ENCODE measurements around the gene ADAMTSL5. TPM values are rescaled to one million over a fixed set of nuclear protein-coding genes. Genes with fewer than 3 reads are reported as not detected.

The ADAMTSL5 gene
- total RNA-seq, 1 donor from 2014 or later = 0.58 TPM

- Histone ChIP-seq H3K36me3 (ENCODE audit: control insufficient read depth, insufficient read depth, low read length) (no peaks in the 10 kb centered on the region), H3K27me3 (ENCODE audit: control insufficient read depth, insufficient read depth, low read length) (peaks cover 43% of the 10 kb centered on the region), H3K4me3 (ENCODE audit: low read depth, low read length) (no peak overlapping the region)
- no peak for DNase-seq (ENCODE audit: low read depth)
- TF ChIP-seq, protein P1, sequence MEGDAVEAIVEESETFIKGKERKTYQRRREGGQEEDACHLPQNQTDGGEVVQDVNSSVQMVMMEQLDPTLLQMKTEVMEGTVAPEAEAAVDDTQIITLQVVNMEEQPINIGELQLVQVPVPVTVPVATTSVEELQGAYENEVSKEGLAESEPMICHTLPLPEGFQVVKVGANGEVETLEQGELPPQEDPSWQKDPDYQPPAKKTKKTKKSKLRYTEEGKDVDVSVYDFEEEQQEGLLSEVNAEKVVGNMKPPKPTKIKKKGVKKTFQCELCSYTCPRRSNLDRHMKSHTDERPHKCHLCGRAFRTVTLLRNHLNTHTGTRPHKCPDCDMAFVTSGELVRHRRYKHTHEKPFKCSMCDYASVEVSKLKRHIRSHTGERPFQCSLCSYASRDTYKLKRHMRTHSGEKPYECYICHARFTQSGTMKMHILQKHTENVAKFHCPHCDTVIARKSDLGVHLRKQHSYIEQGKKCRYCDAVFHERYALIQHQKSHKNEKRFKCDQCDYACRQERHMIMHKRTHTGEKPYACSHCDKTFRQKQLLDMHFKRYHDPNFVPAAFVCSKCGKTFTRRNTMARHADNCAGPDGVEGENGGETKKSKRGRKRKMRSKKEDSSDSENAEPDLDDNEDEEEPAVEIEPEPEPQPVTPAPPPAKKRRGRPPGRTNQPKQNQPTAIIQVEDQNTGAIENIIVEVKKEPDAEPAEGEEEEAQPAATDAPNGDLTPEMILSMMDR (IDR thresholded peaks at IDR 0.05; ENCODE audit: insufficient read depth, low read length, poor library complexity, severe bottlenecking) = no peak
Measured at GRCh38 chr19:1474011-1474764, 38.6 kb downstream of the ADAMTSL5 start.

DNA sequence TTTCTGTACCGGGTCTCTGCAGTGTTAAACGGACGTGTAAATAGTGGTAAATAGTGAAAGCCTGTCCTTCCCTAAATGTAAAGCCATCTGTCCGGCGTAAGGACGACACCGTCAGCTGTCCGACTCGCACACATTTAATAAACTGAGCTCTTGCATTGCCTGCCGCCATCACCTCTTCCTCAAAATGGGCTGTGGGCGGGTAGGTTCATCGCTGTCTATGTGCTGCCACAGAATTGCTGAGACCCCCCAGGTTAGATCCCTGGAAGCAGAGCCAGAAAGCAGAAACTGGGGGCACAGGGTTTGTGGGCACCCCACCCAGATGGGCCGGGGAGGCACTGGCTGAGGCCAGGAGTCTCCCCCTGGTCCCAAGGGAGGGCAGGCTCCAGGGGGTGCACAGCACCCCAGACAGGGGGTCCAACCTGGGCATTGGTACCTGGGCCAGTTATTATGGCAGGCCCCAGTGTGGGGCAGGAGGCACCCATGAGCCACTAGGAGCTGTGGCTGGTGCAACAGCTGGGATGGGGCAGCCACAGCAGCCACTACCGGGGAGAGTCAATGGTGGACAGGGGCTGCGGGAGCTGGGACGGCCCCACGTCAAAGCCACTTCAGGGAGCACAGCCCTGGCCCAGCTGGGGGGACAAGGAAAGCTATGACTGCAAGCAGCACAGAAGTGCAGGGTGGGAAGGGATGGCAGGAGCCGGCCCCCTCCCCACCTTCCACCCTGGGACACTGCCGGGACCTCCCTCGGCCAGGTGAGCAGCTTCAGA is 39.6 kb downstream of the ADAMTSL5 start:
- H3K4me3 ChIP-seq (ENCODE audit: low read depth, low read length) = no peak overlapping the region
- TF ChIP-seq, protein P1 (IDR thresholded peaks at IDR 0.05; ENCODE audit: insufficient read depth, low read length, poor library complexity, severe bottlenecking) = no peak
- no peak for DNase-seq (ENCODE audit: low read depth)
- peaks cover 49% of the 10 kb centered on the region for H3K27me3 ChIP-seq (ENCODE audit: control insufficient read depth, insufficient read depth, low read length)
- no peaks in the 10 kb centered on the region for H3K36me3 ChIP-seq (ENCODE audit: control insufficient read depth, insufficient read depth, low read length)

DNA sequence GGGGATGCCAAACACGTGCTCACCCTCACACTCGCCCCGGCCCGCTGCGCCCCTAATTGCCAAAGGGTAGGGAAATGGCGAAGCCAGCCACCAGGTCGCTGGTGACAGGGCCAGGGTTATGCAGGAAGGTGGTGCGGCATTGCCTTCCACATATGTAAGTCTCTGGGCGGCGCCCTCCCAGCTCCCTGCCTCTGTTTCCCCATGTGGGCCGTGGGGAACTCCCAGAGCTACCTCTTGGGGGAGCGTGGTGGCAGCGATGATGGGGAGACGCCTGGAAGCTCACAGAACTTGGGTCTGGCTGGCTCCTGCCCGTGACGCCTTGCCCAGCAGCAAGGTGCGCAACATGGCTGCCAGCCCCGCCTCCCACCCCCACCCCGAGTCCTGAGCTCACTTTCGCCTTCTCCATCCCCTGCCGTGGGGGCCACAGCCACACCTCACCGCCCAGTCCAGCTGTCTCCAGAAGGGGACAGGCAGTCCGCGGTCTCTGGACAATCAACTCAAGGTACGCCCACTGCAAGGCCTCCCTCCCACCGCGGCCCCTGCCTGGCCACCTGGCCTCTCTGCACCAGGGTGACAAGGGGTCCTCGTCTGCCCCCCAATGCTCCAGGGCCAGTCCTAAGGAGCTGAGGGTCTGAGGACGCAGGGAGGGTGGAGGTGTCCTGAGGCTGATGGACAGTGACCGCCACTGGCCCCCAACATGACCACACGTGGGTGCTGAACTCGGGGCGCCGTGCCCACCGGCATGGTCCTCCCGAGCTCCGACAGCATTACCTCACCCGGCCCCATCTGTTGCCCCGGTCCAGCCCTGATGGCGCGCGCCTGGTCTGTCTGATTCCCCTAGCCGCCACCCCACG is 40.4 kb downstream of the ADAMTSL5 start:
- peaks cover 57% of the 10 kb centered on the region for H3K27me3 ChIP-seq (ENCODE audit: control insufficient read depth, insufficient read depth, low read length)
- no peak for DNase-seq (ENCODE audit: low read depth)
- TF ChIP-seq, protein P1 (IDR thresholded peaks at IDR 0.05; ENCODE audit: insufficient read depth, low read length, poor library complexity, severe bottlenecking) = no peak

DNA sequence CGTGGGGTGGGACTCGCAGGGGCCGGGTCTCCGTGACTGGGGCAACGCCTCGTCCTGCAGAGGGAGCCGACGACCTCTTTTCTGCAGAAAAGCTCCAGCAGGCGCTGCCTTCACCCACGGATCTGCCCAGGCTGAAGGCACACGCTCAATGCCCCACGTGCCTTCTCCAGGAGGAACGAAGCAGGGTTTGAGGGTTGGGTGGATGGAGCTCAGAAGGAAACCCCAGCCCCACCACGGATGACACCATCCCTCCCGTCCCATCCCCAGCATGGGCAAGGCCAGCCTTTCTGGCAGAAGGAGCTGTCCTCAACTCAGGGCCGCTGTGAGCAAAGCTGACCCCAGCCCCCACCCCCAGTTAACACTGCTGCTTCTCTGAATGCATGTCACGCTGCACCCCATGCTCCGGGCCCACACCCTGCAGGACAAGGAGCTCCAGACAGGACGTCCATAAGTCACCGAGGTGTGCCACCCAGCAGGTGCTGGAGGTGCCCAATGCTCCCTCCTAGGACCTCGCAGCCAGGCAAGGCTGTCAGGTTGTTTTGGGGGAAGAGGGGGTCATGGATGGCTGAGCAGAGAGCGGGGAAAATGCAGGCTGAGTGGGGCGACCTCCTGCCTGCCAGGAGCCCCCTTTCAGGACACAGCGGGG is 41.2 kb downstream of the ADAMTSL5 start:
- TF ChIP-seq, protein P1 (IDR thresholded peaks at IDR 0.05; ENCODE audit: insufficient read depth, low read length, poor library complexity, severe bottlenecking) = no peak
- DNase-seq (ENCODE audit: low read depth) = no peak
- Histone ChIP-seq H3K36me3 (ENCODE audit: control insufficient read depth, insufficient read depth, low read length) (no peaks in the 10 kb centered on the region), H3K27me3 (ENCODE audit: control insufficient read depth, insufficient read depth, low read length) (peaks cover 65% of the 10 kb centered on the region), H3K4me3 (ENCODE audit: low read depth, low read length) (no peak overlapping the region)

More for the DNA sequence above, 40.4 kb downstream of the ADAMTSL5 start:
- no peak overlapping the region for H3K4me3 ChIP-seq (ENCODE audit: low read depth, low read length)
- no peaks in the 10 kb centered on the region for H3K36me3 ChIP-seq (ENCODE audit: control insufficient read depth, insufficient read depth, low read length)

- H3K27me3 ChIP-seq (ENCODE audit: control insufficient read depth, insufficient read depth, low read length) = peaks cover 71% of the 10 kb centered on the region
- H3K4me3 ChIP-seq (ENCODE audit: low read depth, low read length) = no peak overlapping the region
Measured at GRCh38 chr19:1471010-1471514, 41.8 kb downstream of the ADAMTSL5 start.

More at GRCh38 chr19:1471010-1471514, 41.8 kb downstream of the ADAMTSL5 start:
- TF ChIP-seq, protein P1 (IDR thresholded peaks at IDR 0.05; ENCODE audit: insufficient read depth, low read length, poor library complexity, severe bottlenecking) = no peak
- DNase-seq (ENCODE audit: low read depth) = no peak
- no peaks in the 10 kb centered on the region for H3K36me3 ChIP-seq (ENCODE audit: control insufficient read depth, insufficient read depth, low read length)

Measured in kidney epithelial cell (primary cell).